Bronchial epithelial cell (primary cell): ENCODE measurements around the gene ZNF407. TPM values are rescaled to one million over a fixed set of nuclear protein-coding genes. Genes with fewer than 3 reads are reported as not detected.

Experiments used
- DNase-seq: peaks from one replicate; pipeline ENCODE4 v3.0.0-alpha.2; 2010; ENCODE audit warnings: low read depth
- FAIRE-seq: peaks from 2 replicates; lab custom pipeline; 2011; peaks lifted over from hg19 to GRCh38; lab: Jason Lieb, UNC
- H3K27me3 ChIP-seq: 2 replicates; pipeline ENCODE4 v1.5.1; 2011; ENCODE audit warnings: low read length; ENCODE audit not compliant: control insufficient read depth, insufficient read depth
- H3K36me3 ChIP-seq: 2 replicates; pipeline ENCODE4 v1.5.1; 2011; ENCODE audit warnings: low read length; ENCODE audit not compliant: control insufficient read depth, insufficient read depth
- H3K4me3 ChIP-seq: 2 replicates; pipeline ENCODE4 v1.5.1; 2011; ENCODE audit warnings: mild to moderate bottlenecking, low read depth, low read length, control low read depth
- total RNA-seq: library from RNA; depleted of rRNA; stranded (reverse); fragments of >200 nt; gene quantifications from 2 replicates; pipeline ENCODE4 v1.2.1, GENCODE V29; 2014
- TF ChIP-seq, protein P1 (sequence below): IDR thresholded peaks from 2 replicates; pipeline ENCODE4 v1.5.1; 2011; ENCODE audit warnings: mild to moderate bottlenecking, moderate library complexity, low read length, control low read depth, inconsistent platforms; ENCODE audit not compliant: insufficient read depth, severe bottlenecking

The ZNF407 gene
- total RNA-seq, 1 donor from 2014 or later = 10.0 TPM

DNA sequence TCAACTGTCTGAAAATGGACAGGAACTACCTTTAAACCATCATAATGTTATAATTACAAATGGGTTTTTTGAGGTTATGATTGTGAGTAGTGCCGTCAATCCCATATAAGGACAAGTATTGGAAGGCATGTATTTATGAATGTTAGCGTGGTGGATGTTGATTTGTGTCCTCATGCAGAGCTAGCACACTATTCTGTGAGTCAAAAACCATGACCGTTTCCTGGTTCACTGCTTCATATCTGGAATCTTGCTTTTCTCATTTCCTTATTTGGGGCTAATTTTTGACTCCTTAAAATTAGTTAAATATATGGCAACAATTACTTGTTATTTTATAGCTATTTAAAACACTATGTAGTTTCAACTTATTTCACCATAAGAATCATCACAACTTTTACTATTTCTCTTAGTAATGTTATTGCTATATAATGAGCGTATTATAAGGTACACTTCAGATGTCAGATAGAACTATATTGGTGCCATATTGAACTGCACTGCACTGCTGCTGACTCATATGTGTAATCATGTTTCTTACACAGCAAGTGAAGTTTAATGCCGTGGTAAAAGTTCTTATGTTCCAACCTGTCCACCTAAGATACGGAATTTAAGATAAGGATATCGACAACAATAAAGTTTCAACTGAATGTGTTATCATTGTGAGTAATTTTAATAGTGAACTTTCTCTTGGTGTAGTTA lies 418.5 kb downstream of the ZNF407 start:
- DNase-seq (no peak), FAIRE-seq (no peak)
- no peak overlapping the region for H3K4me3 ChIP-seq
- TF ChIP-seq, protein P1, sequence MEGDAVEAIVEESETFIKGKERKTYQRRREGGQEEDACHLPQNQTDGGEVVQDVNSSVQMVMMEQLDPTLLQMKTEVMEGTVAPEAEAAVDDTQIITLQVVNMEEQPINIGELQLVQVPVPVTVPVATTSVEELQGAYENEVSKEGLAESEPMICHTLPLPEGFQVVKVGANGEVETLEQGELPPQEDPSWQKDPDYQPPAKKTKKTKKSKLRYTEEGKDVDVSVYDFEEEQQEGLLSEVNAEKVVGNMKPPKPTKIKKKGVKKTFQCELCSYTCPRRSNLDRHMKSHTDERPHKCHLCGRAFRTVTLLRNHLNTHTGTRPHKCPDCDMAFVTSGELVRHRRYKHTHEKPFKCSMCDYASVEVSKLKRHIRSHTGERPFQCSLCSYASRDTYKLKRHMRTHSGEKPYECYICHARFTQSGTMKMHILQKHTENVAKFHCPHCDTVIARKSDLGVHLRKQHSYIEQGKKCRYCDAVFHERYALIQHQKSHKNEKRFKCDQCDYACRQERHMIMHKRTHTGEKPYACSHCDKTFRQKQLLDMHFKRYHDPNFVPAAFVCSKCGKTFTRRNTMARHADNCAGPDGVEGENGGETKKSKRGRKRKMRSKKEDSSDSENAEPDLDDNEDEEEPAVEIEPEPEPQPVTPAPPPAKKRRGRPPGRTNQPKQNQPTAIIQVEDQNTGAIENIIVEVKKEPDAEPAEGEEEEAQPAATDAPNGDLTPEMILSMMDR = no peak
- no peaks in the 10 kb centered on the region for H3K27me3 ChIP-seq
- H3K36me3 ChIP-seq = no peaks in the 10 kb centered on the region

DNA sequence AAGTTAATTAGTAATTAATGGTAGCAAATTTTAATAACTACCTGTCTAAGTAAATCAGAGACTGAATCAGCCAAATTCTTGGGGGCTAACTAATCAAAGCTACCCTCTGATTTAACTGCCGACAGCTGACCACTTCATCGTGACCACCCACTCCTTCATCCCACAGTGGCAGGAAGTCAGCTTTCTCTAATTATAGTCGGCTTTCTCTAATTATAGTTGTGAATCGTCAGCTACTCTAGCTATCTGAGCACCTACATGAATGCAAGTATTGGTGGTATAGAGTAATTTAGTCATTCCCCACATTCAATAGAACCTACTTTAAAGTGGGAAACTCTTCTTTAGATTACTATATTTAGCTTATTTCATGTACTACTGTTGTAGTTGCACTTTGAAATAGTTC lies 425.8 kb downstream of the ZNF407 start:
- Histone ChIP-seq H3K36me3 (no peaks in the 10 kb centered on the region), H3K27me3 (no peaks in the 10 kb centered on the region), H3K4me3 (no peak overlapping the region)
- FAIRE-seq = no peak
- no peak for DNase-seq
- TF ChIP-seq, protein P1 = no peak

DNA sequence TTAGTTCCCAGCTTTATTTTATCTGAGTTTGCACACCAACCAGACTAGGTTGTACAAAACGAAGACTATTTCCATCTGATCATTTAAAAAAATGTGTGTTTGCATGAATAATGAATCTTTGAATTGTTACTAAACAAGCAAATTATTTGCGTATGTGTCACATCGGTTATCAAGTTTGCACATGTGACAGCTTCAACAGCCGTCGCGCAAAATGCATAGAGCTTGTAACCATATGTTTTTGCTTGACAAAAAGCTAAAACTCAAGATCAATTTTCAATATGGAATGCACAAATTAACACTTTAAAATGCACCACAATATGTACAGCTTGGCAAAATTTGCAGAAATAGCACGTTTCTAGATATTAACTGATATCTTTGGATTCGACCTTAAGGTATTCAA lies 427.2 kb downstream of the ZNF407 start:
- Histone ChIP-seq H3K4me3 (no peak overlapping the region), H3K36me3 (no peaks in the 10 kb centered on the region), H3K27me3 (no peaks in the 10 kb centered on the region)
- FAIRE-seq (no peak), DNase-seq (no peak)
- TF ChIP-seq, protein P1 = no peak

DNA sequence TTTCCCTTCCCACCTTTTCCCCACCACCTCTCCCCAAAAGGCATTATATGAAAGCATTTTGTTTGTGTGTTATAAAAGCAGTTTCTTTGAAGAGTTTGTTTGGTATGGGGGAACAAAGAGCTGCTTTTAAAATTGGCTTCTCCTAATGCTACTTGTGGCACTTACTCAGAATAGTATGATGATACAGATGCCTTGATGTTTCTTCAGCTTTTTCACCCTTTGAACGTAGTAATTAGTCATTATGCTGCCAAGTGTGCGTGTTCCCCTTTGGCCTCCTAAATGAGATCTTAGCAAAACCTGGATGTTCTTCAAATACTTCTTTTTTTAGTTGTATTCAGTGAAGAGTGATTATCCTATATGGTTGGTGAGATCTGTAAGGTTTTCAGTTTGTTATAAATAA lies 427.9 kb downstream of the ZNF407 start:
- no peak for DNase-seq
- FAIRE-seq = no peak
- Histone ChIP-seq H3K36me3 (no peaks in the 10 kb centered on the region), H3K4me3 (no peak overlapping the region), H3K27me3 (no peaks in the 10 kb centered on the region)
- TF ChIP-seq, protein P1 = no peak

DNA sequence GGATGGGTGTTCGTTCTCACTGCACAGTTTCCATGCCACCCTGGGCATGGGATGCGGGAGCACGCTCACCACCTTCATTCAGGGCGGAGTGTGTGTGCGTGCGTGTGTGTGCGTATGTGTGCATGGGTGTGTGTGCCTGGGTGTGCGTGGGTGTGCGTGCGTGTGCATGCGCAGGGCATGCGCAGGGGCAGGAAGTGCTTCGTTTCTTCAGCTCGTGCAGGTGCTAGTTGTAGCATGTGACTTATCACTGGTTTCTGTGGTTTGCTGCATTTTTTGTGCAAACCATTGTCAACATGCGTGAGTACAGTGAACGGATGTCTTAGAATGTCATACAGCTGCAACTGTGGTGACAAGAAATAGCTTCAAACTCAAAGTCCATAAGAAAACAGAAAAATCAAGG lies 431.8 kb downstream of the ZNF407 start:
- TF ChIP-seq, protein P1 = no peak
- FAIRE-seq (no peak), DNase-seq (no peak)
- H3K36me3 ChIP-seq = no peaks in the 10 kb centered on the region
- no peaks in the 10 kb centered on the region for H3K27me3 ChIP-seq
- no peak overlapping the region for H3K4me3 ChIP-seq

DNA sequence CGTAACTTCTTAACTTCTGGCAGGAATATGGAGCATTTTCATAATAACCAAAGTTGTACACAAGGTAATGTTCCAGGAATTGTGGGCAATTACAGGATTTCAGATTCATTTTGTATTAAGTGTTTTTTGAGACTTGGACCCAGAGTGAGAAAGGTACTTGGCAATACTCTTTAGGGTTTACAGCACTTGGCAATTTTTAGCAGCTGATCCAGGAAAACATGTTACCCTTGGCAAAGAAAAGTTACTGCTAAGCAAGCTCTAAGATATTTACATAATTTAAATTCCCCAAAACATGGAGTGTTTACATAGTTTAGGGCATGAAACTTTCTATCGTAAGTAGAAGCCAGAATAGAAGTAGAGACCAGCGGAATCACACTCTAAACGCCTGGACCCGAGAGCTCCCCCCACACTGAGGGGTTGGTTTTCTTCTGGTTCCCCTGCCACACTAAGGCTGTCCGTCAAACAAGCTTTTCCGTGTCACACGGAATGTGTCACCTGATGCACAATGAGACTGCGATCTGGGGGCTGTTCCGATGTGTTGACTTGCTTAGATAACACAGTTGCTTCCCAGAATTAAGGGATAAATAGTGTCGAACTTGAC lies 434.1 kb downstream of the ZNF407 start:
- TF ChIP-seq, protein P1 = no peak

More for the DNA sequence above, 434.1 kb downstream of the ZNF407 start:
- DNase-seq (no peak), FAIRE-seq (no peak)
- Histone ChIP-seq H3K36me3 (no peaks in the 10 kb centered on the region), H3K4me3 (no peak overlapping the region), H3K27me3 (no peaks in the 10 kb centered on the region)
